Right atrium auricular region (tissue), 2 donors: Measurements from ENCODE around the gene INSRR. TPM values are rescaled to one million over a fixed set of nuclear protein-coding genes. Genes with fewer than 3 reads are reported as not detected.

Experiments
- DNase-seq: peaks from one replicate; pipeline ENCODE4 v3.0.0-alpha.2; 2019; ENCODE audit warnings: low spot score
- H3K27ac ChIP-seq, 2 donors: fragments of 200-600 bp; sonication (generic); 1 replicate in 1 of 2; 2 replicates in 1 of 2; pipeline ENCODE4 v1.5.1; 2016 to 2019
- H3K27me3 ChIP-seq, 2 donors: fragments of 200-600 bp; sonication (generic); one replicate each; pipeline versions ENCODE4 v1.5.1 to v1.6.0; 2017 to 2019
- H3K36me3 ChIP-seq: fragments of 200-600 bp; sonication (generic); one replicate; pipeline ENCODE4 v1.5.1; 2016
- H3K4me1 ChIP-seq, 2 donors: fragments of 200-600 bp; sonication (generic); one replicate each; pipeline versions ENCODE4 v1.5.1 to v1.6.0; 2017 to 2019
- H3K4me3 ChIP-seq, 2 donors: fragments of 200-600 bp; sonication (generic); 1 replicate in 1 of 2; 2 replicates in 1 of 2; pipeline ENCODE4 v1.5.1; 2017 to 2019; ENCODE audit warnings: mild to moderate bottlenecking in 1 of 2, moderate library complexity in 1 of 2
- H3K9me3 ChIP-seq, 2 donors: fragments of 200-600 bp; sonication (generic); one replicate each; pipeline ENCODE4 v1.5.1; 2019
- CTCF ChIP-seq, 2 donors: fragments of 200-600 bp; sonication (generic); IDR thresholded peaks; one replicate each; pipeline ENCODE4 v1.5.1; 2019; ENCODE audit warnings: antibody characterized with exemption in 2 of 2
- total RNA-seq, 2 donors: library from RNA; depleted of rRNA; stranded (reverse); fragments of >200 nt; gene quantifications; one replicate each; pipeline ENCODE4 v1.1.0, GENCODE V29; 2016

INSRR gene
- total RNA-seq, 2 donors from 2014 or later, result not detected

DNA sequence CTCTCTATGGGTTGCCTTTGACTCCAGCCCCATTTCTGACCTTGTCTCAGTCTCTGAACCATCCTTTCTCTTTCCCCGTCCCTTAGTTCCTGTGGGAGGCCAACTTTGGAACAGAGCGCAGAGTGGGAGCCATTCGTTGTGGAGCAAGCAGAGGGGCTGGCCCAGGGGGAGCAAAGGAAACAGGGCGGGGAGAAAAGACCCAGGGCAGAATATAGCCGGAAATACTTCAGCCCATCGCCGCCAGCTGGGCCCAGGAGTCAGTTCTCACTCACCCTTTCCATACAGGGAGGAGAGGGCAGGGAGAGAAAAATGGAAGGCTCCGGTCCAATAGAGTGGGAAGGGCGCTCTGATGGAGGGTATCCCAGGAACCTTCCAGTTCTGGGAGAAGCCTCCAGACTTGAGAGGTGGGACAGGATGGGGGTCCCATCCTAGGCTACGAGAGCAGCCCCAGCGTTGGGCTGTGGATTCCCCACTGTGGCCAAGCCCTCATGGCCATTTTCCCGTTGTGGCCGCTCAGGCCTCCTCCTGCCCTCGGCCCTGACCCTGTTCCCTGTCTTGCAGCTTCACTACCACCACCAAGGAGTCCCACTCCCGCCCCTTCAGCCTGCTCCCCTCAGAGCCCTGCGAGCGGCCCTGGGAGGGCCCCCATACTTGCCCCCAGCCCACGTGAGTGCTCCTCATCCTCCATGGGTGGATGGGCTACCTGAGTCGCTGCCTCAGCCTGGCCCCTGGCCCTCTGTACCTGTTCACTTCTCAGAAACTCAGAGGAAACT lies 45.5 kb upstream of the INSRR start:
- Histone ChIP-seq H3K4me1 (peaks cover 0 to 66% of the 10 kb centered on the region in 2 donors), H3K9me3 (no peaks in the 10 kb centered on the region), H3K27me3 (no peaks in the 10 kb centered on the region), H3K4me3 (no peak overlapping the region), H3K36me3 (peaks cover 2% of the 10 kb centered on the region), H3K27ac (no peak overlapping the region)
- TF ChIP-seq CTCF (IDR thresholded peaks at IDR 0.05), result no peak
- DNase-seq, result no peak

DNA sequence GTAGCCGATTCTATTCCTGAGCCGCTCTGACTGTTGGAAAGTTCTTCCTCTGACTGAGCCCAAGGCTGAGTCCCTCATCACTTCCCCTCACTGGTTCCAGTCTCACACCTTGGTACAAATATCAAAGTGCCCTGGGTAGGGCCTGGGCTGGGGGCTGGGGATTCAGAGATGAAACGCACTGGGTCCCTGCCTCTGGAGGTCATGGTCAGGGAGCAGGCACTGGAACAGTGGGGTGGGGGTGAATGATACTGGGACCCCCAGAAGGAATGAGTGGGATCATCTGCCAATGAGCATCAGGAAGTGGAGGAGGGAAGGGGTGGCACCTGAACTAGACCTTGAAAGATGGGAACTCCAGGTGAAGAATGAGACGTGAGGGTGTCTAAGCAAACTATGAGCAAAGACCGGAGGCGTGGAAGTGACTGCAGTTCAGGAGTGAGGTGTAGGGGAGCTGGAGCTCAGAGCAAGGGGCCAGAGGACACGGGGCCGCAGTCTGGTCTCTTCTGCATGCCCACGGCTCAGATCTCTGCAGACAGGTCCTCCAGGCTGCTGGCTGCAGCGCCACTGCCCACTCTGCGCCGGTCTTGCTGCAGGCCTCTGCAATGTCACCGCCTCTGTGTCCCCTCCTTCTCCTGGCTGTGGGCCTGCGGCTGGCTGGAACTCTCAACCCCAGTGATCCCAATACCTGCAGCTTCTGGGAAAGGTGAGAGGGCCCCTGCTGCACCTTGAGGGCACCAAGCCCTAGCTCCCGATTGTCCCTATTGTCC lies 44.6 kb upstream of the INSRR start:
- H3K4me1 ChIP-seq, result peaks cover 0 to 71% of the 10 kb centered on the region in 2 donors
- no peak for DNase-seq

GRCh38 chr1:156901966-156902915 lies 43.3 kb upstream of the INSRR start:
- Histone ChIP-seq H3K4me3 (no peak overlapping the region), H3K4me1 (peaks cover 0 to 72% of the 10 kb centered on the region in 2 donors), H3K36me3 (no peaks in the 10 kb centered on the region), H3K27me3 (no peaks in the 10 kb centered on the region), H3K9me3 (no peaks in the 10 kb centered on the region), H3K27ac (no peak overlapping the region)
- no peak for DNase-seq
- TF ChIP-seq CTCF (IDR thresholded peaks at IDR 0.05), result no peak

More for the DNA sequence above, 44.6 kb upstream of the INSRR start:
- Histone ChIP-seq H3K36me3 (no peaks in the 10 kb centered on the region), H3K4me3 (no peak overlapping the region), H3K27ac (no peak overlapping the region), H3K27me3 (no peaks in the 10 kb centered on the region), H3K9me3 (no peaks in the 10 kb centered on the region)
- TF ChIP-seq CTCF (IDR thresholded peaks at IDR 0.05), result no peak

GRCh38 chr1:156901590-156901900 lies 42.6 kb upstream of the INSRR start:
- no peak for TF ChIP-seq CTCF (IDR thresholded peaks at IDR 0.05)
- Histone ChIP-seq H3K27ac (peak overlapping the region in 1 of 2 donors; percentile 21), H3K36me3 (no peaks in the 10 kb centered on the region), H3K9me3 (no peaks in the 10 kb centered on the region), H3K4me1 (peaks cover 0 to 79% of the 10 kb centered on the region in 2 donors), H3K4me3 (no peak overlapping the region), H3K27me3 (no peaks in the 10 kb centered on the region)
- no peak for DNase-seq

GRCh38 chr1:156900896-156901589 lies 42.1 kb upstream of the INSRR start:
- DNase-seq, result no peak
- no peaks in the 10 kb centered on the region for H3K36me3 ChIP-seq
- H3K9me3 ChIP-seq, result no peaks in the 10 kb centered on the region
- H3K4me3 ChIP-seq, result no peak overlapping the region
- H3K27ac ChIP-seq, result peak overlapping the region in 1 of 2 donors; percentile 21
- no peaks in the 10 kb centered on the region for H3K27me3 ChIP-seq
- H3K4me1 ChIP-seq, result peaks cover 0 to 84% of the 10 kb centered on the region in 2 donors
- TF ChIP-seq CTCF (IDR thresholded peaks at IDR 0.05), result no peak
